K562 (cell line): Measurements from ENCODE around the gene VARS1. TPM values are rescaled to one million over a fixed set of nuclear protein-coding genes. Genes with fewer than 3 reads are reported as not detected.

ENCODE experiments used
- ATAC-seq: fragments of 200-7000 bp; cut with Tn5 transposase; 3 replicates; pipeline ENCODE4 v1.9.1; 2020; ENCODE audit warnings: moderate library complexity
- Bru-seq: library from RNA; stranded (reverse); fragments of 400-500 nt; gene quantifications from one replicate; lab custom pipeline; 2021; lab: Mats Ljungman, UMichigan
- BruChase-seq, 2 experiments: library from RNA; stranded (reverse); fragments of 400-500 nt; gene quantifications; one replicate each; lab custom pipeline; 2021; lab: Mats Ljungman, UMichigan
- BruUV-seq: library from RNA; stranded (reverse); fragments of 400-500 nt; replicated peaks from 2 replicates; lab custom pipeline; 2021; lab: Mats Ljungman, UMichigan
- CTCF ChIA-PET: fragments of 300-600 bp; formaldehyde crosslinking; extraction: SDS; loops from one replicate; lab custom pipeline; 2021; ENCODE audit warnings: low intra/inter-chr PET ratio; lab: Yijun Ruan, JAX
- POLR2A ChIA-PET: fragments of 300-600, 350-650 bp; sonication (Branson Sonifier 250); formaldehyde crosslinking; extraction: SDS; loops from one replicate; lab custom pipeline; 2021; ENCODE audit warnings: antibody characterized with exemption, inconsistent platforms; lab: Yijun Ruan, JAX
- DNase-seq, 4 experiments: peaks; one replicate each; pipeline versions ENCODE4 v3.0.0 to v3.0.0-alpha.2; 2011 to 2018; ENCODE audit warnings: low spot score in 3 of 4, mixed read lengths in 3 of 4; ENCODE audit errors: extremely low read depth in 1 of 4
- FAIRE-seq: peaks from 2 replicates; lab custom pipeline; 2011; peaks lifted over from hg19 to GRCh38; lab: Jason Lieb, UNC
- H2AFZ ChIP-seq: 2 replicates; pipeline ENCODE4 v1.6.0; 2011; ENCODE audit warnings: low read depth, low read length, control low read depth, inconsistent platforms
- H3K27ac ChIP-seq: fragments of 200-600 bp; 3 replicates; pipeline ENCODE4 v1.8.0; 2011; ENCODE audit warnings: low read depth, mild to moderate bottlenecking, control low read depth, inconsistent platforms, low read length, moderate library complexity, mixed read lengths; ENCODE audit errors: extremely low read depth
- H3K27me3 ChIP-seq, 2 experiments: fragments of 300-600 bp in 1 of 2; 2 replicates in 1 of 2; 3 replicates in 1 of 2; pipeline versions ENCODE4 v1.6.0 to v1.8.0; 2011; ENCODE audit warnings: inconsistent platforms in 2 of 2, low read length in 2 of 2, mild to moderate bottlenecking in 1 of 2, mixed read lengths in 1 of 2, moderate library complexity in 1 of 2; ENCODE audit not compliant: control insufficient read depth in 2 of 2, insufficient read depth in 2 of 2
- H3K36me3 ChIP-seq: fragments of 300-600 bp; 3 replicates; pipeline ENCODE4 v1.8.0; 2011; ENCODE audit warnings: mild to moderate bottlenecking, low read length, inconsistent platforms; ENCODE audit not compliant: control insufficient read depth, insufficient read depth
- H3K4me1 ChIP-seq, 2 experiments: fragments of 200-600 bp in 1 of 2; replicated peaks in 1 of 2; 2 replicates in 1 of 2; 3 replicates in 1 of 2; pipeline versions ENCODE4 v1.5.1 to v1.8.0; 2011; ENCODE audit warnings: inconsistent platforms in 2 of 2, low read length in 2 of 2, mild to moderate bottlenecking in 1 of 2, mixed read lengths in 1 of 2, moderate library complexity in 1 of 2; ENCODE audit not compliant: control insufficient read depth in 2 of 2, insufficient read depth in 2 of 2
- H3K4me2 ChIP-seq: 2 replicates; pipeline ENCODE4 v1.6.1; 2011; ENCODE audit warnings: low read length, control low read depth, inconsistent platforms, mixed read lengths; ENCODE audit not compliant: insufficient read depth
- H3K4me3 ChIP-seq: fragments of 200-600 bp; sonication (generic), shearing (Covaris generic); 2 replicates; pipeline ENCODE4 v1.5.1; 2016; ENCODE audit warnings: control low read depth, inconsistent platforms
- H3K79me2 ChIP-seq: fragments of 200-600 bp; 3 replicates; pipeline ENCODE4 v1.8.0; 2011; ENCODE audit warnings: low read length, inconsistent platforms; ENCODE audit not compliant: control insufficient read depth, insufficient read depth
- H3K9ac ChIP-seq, 2 experiments: 2 replicates each; pipeline versions ENCODE4 v1.6.0 to v1.6.1; 2011; ENCODE audit warnings: low read depth in 2 of 2, low read length in 2 of 2, control low read depth in 1 of 2, inconsistent platforms in 1 of 2, mild to moderate bottlenecking in 1 of 2, mixed read lengths in 1 of 2; ENCODE audit not compliant: insufficient read depth in 1 of 2
- H3K9me1 ChIP-seq: one replicate; pipeline ENCODE4 v1.6.0; 2011; ENCODE audit warnings: inconsistent platforms, mild to moderate bottlenecking, low read length, moderate library complexity; ENCODE audit not compliant: control insufficient read depth, insufficient read depth
- H3K9me3 ChIP-seq: replicated peaks from 2 replicates; pipeline ENCODE4 v1.5.1; 2011; ENCODE audit warnings: low read depth, low read length, inconsistent platforms; ENCODE audit not compliant: control insufficient read depth, insufficient read depth
- H4K20me1 ChIP-seq: replicated peaks from 2 replicates; pipeline ENCODE4 v1.6.1; 2011; ENCODE audit warnings: low read length, inconsistent platforms, mixed read lengths; ENCODE audit not compliant: control insufficient read depth, insufficient read depth
- ATF6 ChIP-seq: sonication (generic); formaldehyde crosslinking; IDR thresholded peaks from 2 replicates; pipeline ENCODE4 v1.4.0; 2020; ENCODE audit warnings: mild to moderate bottlenecking, missing genetic modification reagents
- CHD1 ChIP-seq: fragments of 200-600 bp; sonication (generic); IDR thresholded peaks from one replicate; pipeline ENCODE4 v1.6.1; 2012; ENCODE audit warnings: mild to moderate bottlenecking, moderate library complexity, low read length, inconsistent platforms
- ETV6 ChIP-seq, 3 experiments: fragments of 150-350 bp in 1 of 3; sonication (generic) in 1 of 3; formaldehyde crosslinking in 1 of 3; IDR thresholded peaks; 2 replicates each; pipeline versions ENCODE4 v1.6.1 to v1.8.0; 2014 to 2022; ENCODE audit warnings: borderline replicate concordance in 2 of 3, low read depth in 2 of 3, antibody characterized with exemption in 1 of 3, low read length in 1 of 3, mild to moderate bottlenecking in 1 of 3, missing genetic modification reagents in 1 of 3
- NFRKB ChIP-seq: fragments of 450-650 bp; IDR thresholded peaks from 2 replicates; pipeline ENCODE4 v1.6.1; 2016; ENCODE audit warnings: low read depth
- PPARD ChIP-seq: fragments of 250-450 bp; sonication (Bioruptor Pico); IDR thresholded peaks from 2 replicates; pipeline ENCODE4 v1.8.0; 2022; ENCODE audit warnings: inconsistent platforms, mild to moderate bottlenecking, moderate library complexity
- TRIM24 ChIP-seq, 2 experiments: fragments of 450-650 bp; IDR thresholded peaks; 2 replicates each; pipeline ENCODE4 v1.6.1; 2016
- ZNF277 ChIP-seq: fragments of 250-450 bp; sonication (Bioruptor Pico); IDR thresholded peaks from 2 replicates; pipeline ENCODE4 v1.8.0; 2022; ENCODE audit warnings: inconsistent platforms, mild to moderate bottlenecking, moderate library complexity, borderline replicate concordance
- ZNF75A ChIP-seq: fragments of 450-650 bp; formaldehyde crosslinking; IDR thresholded peaks from 2 replicates; pipeline ENCODE4 v1.4.0; 2020; ENCODE audit warnings: mild to moderate bottlenecking
- WGBS: fragments of 100-300 bp; shearing (Covaris generic); methylation state at CpG from one replicate; pipeline ENCODE4 v1.1.6; 2016; ENCODE audit warnings: low coverage, mixed read lengths; ENCODE audit not compliant: insufficient coverage; ENCODE audit errors: missing lambda C conversion rate; 5-methylcytosine and 5-hydroxymethylcytosine counted together
- in situ Hi-C: fragments of 300-500 bp; cut with MboI; formaldehyde crosslinking; loops from 4 replicates; pipeline ENCODE4 v1.15.0; 2018; ENCODE audit warnings: inconsistent platforms, mixed read lengths
- intact Hi-C: fragments of 100-400 bp; cut with micrococcal nuclease; formaldehyde crosslinking; loops from 2 replicates; pipeline ENCODE4 v1.14.2; 2022
- long read RNA-seq, 3 experiments: library from polyadenylated mRNA in 2 of 3; library from RNA in 1 of 3; unstranded in 2 of 3; stranded (forward) in 1 of 3; transcript quantifications; one replicate each; pipeline ENCODE4 v2.0.0, GENCODE V29; 2019 to 2022
- polyA minus RNA-seq, 3 experiments: library from RNA; depleted of rRNA, polyadenylated mRNA; stranded (reverse); fragments of >200 nt; gene quantifications; 2 replicates each; pipeline ENCODE4 v1.2.3, GENCODE V29; 2011
- polyA plus RNA-seq, 8 experiments: library from polyadenylated mRNA; depleted of rRNA in 4 of 8; stranded (reverse) in 5 of 8; unstranded in 3 of 8; fragments of >200 nt; fragmentation: Nextera tagmentation in 2 of 8; fragmentation: Illumina TruSeq in 1 of 8; extraction: Ambion mirVana in 2 of 8; extraction: Trizol in 1 of 8; gene quantifications; 2 replicates each; pipeline versions ENCODE4 v1.2.1 to v1.2.3, GENCODE V29; 2011 to 2014; ENCODE audit warnings: inconsistent platforms in 1 of 8, missing spikeins in 1 of 8
- total RNA-seq, 7 experiments: library from RNA; depleted of rRNA in 6 of 7; stranded (reverse); fragments of >200 nt in 6 of 7; fragmentation: Illumina TruSeq in 2 of 7; extraction: Trizol in 2 of 7; gene quantifications; 2 replicates each; pipeline versions ENCODE4 v1.2.1 to v1.2.3, GENCODE V29; 2011 to 2021; ENCODE audit warnings: low replicate concordance in 1 of 7
- TF ChIP-seq, protein P1 (sequence below), 2 experiments: fragments of 450-650 bp; conservative IDR thresholded peaks; 2 replicates each; pipeline ENCODE4 v1.6.1; 2017; ENCODE audit warnings: mild to moderate bottlenecking in 2 of 2, moderate library complexity in 2 of 2

The VARS1 gene
- 246 and 727 TPM in 2 replicates for total RNA-seq (2011; cell fraction: chromatin; rRNA removed; ENCODE audit: low replicate concordance)
- total RNA-seq (2011; cell fraction: nucleolus; rRNA removed) = 447 and 517 TPM in 2 replicates
- total RNA-seq (2011; cell fraction: nucleoplasm; rRNA removed) = 263 and 281 TPM in 2 replicates
- total RNA-seq (2014; rRNA removed) = 155 and 210 TPM in 2 replicates
- 187 and 202 TPM in 2 replicates for total RNA-seq (2014; rRNA removed; fragmentation: Illumina TruSeq; extraction: Trizol)
- total RNA-seq (2015; rRNA removed; fragmentation: Illumina TruSeq; extraction: Trizol) = 128 and 130 TPM in 2 replicates
- total RNA-seq (2021) = 484 and 488 TPM in 2 replicates
- polyA plus RNA-seq (2011; rRNA removed) = 37.9 and 95.1 TPM in 2 replicates
- polyA plus RNA-seq (2011; cell fraction: cytosol; rRNA removed) = 43.0 and 64.6 TPM in 2 replicates
- polyA plus RNA-seq (2011; cell fraction: nucleus; rRNA removed) = 313 and 459 TPM in 2 replicates
- polyA plus RNA-seq (2012) = 232 and 255 TPM in 2 replicates
- polyA plus RNA-seq (2014; fragmentation: Illumina TruSeq; extraction: Trizol) = 282 and 332 TPM in 2 replicates
- polyA plus RNA-seq (2014; fragmentation: Nextera tagmentation; extraction: Ambion mirVana) = 10 to 100 TPM in 1 of 2 experiments, 1 to 10 TPM in 1; 2.9 to 10.4 TPM
- 128 and 129 TPM in 2 replicates for polyA plus RNA-seq (2014; rRNA removed)
- 80.3 and 127 TPM in 2 replicates for polyA minus RNA-seq (2011; rRNA and poly(A)+ RNA removed)
- polyA minus RNA-seq (2011; cell fraction: cytosol; rRNA and poly(A)+ RNA removed) = 209 and 273 TPM in 2 replicates
- 119 and 142 TPM in 2 replicates for polyA minus RNA-seq (2011; cell fraction: nucleus; rRNA and poly(A)+ RNA removed)
- Bru-seq, nascent RNA = percentile 86 among the genes with signal in this experiment
- percentile 86 among the genes with signal in this experiment for BruChase-seq, experiment 1, labeled RNA remaining after a 2-hour chase
- BruChase-seq, experiment 2, labeled RNA remaining after a 6-hour chase = percentile 90 among the genes with signal in this experiment
- long read RNA-seq, experiment 1, full-length matches to known transcripts = 169 of 1,841 reads
- long read RNA-seq, experiment 1, partial matches to known transcripts = 1,519 of 1,841 reads
- long read RNA-seq, experiment 1, other reads (novel, unspliced or antisense) = 153 of 1,841 reads
- long read RNA-seq, experiment 2, full-length matches to known transcripts = 183 of 607 reads
- long read RNA-seq, experiment 2, partial matches to known transcripts = 258 of 607 reads
- long read RNA-seq, experiment 2, other reads (novel, unspliced or antisense) = 166 of 607 reads
- long read RNA-seq, experiment 3, full-length matches to known transcripts = 35 of 110 reads
- long read RNA-seq, experiment 3, partial matches to known transcripts = 55 of 110 reads
- long read RNA-seq, experiment 3, other reads (novel, unspliced or antisense) = 20 of 110 reads

DNA sequence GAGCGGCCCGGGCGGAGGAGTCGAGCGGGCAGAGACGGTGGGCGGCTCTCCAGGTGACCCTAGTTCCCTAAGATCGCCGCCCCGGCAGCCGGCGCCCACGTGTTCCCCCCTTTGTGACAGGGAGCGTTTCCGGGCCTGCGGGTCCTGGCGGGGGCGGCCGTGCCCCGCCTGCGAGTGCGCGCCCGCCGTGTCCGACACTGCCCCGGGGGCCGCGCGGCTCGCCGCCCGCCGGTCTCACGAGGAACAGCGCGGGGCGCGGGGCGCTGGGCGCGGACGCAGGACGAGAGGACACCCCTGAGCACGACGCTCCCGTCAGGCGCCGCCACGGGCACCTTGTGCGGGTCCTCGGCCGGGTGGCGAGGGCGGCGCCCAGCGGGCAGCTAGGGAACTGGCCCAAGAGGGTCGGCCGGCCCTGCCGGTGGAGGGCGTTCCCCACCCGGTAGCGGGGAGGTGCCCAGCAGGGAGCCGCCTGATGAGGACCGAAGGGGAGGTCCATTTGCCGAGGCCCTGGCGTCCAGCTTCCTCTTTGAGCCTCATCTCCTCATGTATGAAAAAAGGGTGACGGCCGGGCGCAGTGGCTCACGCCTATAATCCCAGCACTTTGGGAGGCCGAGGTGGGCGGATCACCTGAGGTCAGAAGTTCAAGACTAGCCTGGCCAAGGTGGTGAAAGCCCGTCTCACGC, at the start of gene VARS1:
Gene VARS1, minus strand, starts transcription at position 137 of the 683 bp plus-strand sequence. CDS start 535 bp downstream, outside the sequence.
- H3K9me1 ChIP-seq = no peaks in the 10 kb centered on the region
- TF ChIP-seq ZNF277 = no peak
- TF ChIP-seq CHD1 = no peak
- 0 out of 4 replicates have a peak, but pooled peaks of 1 of the 2 experiments have one; percentile 35 for TF ChIP-seq ETV6 (IDR thresholded peaks at IDR 0.05; ENCODE audit: borderline replicate concordance in 1 of 2, low read depth in 2 of 2, low read length in 1 of 2)
- TF ChIP-seq ETV6 (CRISPR knock-in tag; IDR thresholded peaks at IDR 0.05; ENCODE audit: borderline replicate concordance) = no peak
- no peak for TF ChIP-seq ATF6 (CRISPR knock-in tag)
- TF ChIP-seq NFRKB = no peak; the same call in 1 of the 2 replicates
- TF ChIP-seq TRIM24 (IDR thresholded peaks at IDR 0.05) = peak; percentile 58 to 75
- no peak for TF ChIP-seq PPARD (CRISPR knock-in tag)
- TF ChIP-seq, protein P1, sequence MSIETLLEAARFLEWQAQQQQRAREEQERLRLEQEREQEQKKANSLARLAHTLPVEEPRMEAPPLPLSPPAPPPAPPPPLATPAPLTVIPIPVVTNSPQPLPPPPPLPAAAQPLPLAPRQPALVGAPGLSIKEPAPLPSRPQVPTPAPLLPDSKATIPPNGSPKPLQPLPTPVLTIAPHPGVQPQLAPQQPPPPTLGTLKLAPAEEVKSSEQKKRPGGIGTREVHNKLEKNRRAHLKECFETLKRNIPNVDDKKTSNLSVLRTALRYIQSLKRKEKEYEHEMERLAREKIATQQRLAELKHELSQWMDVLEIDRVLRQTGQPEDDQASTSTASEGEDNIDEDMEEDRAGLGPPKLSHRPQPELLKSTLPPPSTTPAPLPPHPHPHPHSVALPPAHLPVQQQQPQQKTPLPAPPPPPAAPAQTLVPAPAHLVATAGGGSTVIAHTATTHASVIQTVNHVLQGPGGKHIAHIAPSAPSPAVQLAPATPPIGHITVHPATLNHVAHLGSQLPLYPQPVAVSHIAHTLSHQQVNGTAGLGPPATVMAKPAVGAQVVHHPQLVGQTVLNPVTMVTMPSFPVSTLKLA (conservative IDR thresholded peaks at IDR 0.05) = peak; percentile 99 to 100; a peak in 3 of 4 replicates
- no peak for TF ChIP-seq ZNF75A (CRISPR knock-in tag)

More for the DNA sequence above, at the start of gene VARS1:
- Histone ChIP-seq H3K27me3 (no peaks in the 10 kb centered on the region), H3K4me1 (peaks cover 17 to 44% of the 10 kb centered on the region in 2 experiments), H2AFZ (peak within 1 kb of the TSS; percentile 93), H3K9ac (peak within 1 kb of the TSS; percentile 93 to 99), H3K79me2 (peaks cover 52% of the 10 kb centered on the region), H4K20me1 (0 out of 2 replicates have a peak, but pooled peaks cover 3% of the 10 kb centered on the region), H3K36me3 (peaks cover 64% of the 10 kb centered on the region), H3K9me3 (no peaks in the 10 kb centered on the region), H3K27ac (peak within 1 kb of the TSS; percentile 97), H3K4me3 (peak within 1 kb of the TSS; percentile 61), H3K4me2 (peak within 1 kb of the TSS; percentile 98)
- FAIRE-seq = peak; percentile 89
- under 1% methylated on average over 74 of the region's 75 CpGs for WGBS
- CTCF ChIA-PET = interaction anchor here (0.6 to 2.9 kb wide), 4 partner anchors 35 to 250 kb away, joined by 3 to 24 read pairs (median 4); no protein-coding TSS in a partner anchor
- ATAC-seq = peak; percentile 92
- POLR2A ChIA-PET = interaction anchor here (0.6 to 4.3 kb wide), 39 partner anchors 8 to 429 kb away, joined by 3 to 58 read pairs (median 4); partner anchors contain the start of genes BAG6, GPANK1, HSPA1A and HSPA1B
- peak; percentile 99 to 100 (median 100) for DNase-seq
- no TSS peak for BruUV-seq
- intact Hi-C loops (loop anchor here (1.0 to 2.0 kb wide), 8 partner anchors 19 to 106 kb away; partner anchors contain the start of genes DDAH2, HSPA1A, HSPA1B and HSPA1L), in situ Hi-C loops (no loop called here)
